GM12878 (cell line): Measurements from ENCODE around the gene SLC4A5.

Source experiments
- CBX3 ChIP-seq: fragments of 200-600 bp; sonication (generic); IDR thresholded peaks from 2 replicates; pipeline ENCODE4 v1.6.1; 2016; ENCODE audit warnings: low read depth, borderline replicate concordance
- CEBPB ChIP-seq, 2 experiments: fragments of 150-350 bp in 1 of 2; IDR thresholded peaks; 2 replicates each; pipeline ENCODE4 v1.6.1; 2012 to 2014; ENCODE audit warnings: low read depth in 2 of 2, low read length in 2 of 2, borderline replicate concordance in 1 of 2, inconsistent platforms in 1 of 2
- CTCF ChIP-seq, 3 experiments: IDR thresholded peaks in 2 of 3; conservative IDR thresholded peaks in 1 of 3; 2 replicates each; pipeline ENCODE4 v1.5.1; 2011; ENCODE audit warnings: low read depth in 3 of 3, low read length in 3 of 3, mild to moderate bottlenecking in 3 of 3, control low read depth in 2 of 3, moderate library complexity in 2 of 3, inconsistent platforms in 1 of 3, mixed read lengths in 1 of 3; ENCODE audit not compliant: control insufficient read depth in 2 of 3, insufficient read depth in 1 of 3; ENCODE audit errors: extremely low read depth in 1 of 3
- DPF2 ChIP-seq: fragments of 450-650 bp; IDR thresholded peaks from 2 replicates; pipeline ENCODE4 v1.6.1; 2017; ENCODE audit warnings: mild to moderate bottlenecking
- GABPA ChIP-seq: IDR thresholded peaks from 2 replicates; pipeline ENCODE4 v1.6.1; 2014; ENCODE audit warnings: antibody characterized with exemption, low read depth, mild to moderate bottlenecking, inconsistent platforms
- JUND ChIP-seq: IDR thresholded peaks from 2 replicates; pipeline ENCODE4 v1.6.1; 2012; ENCODE audit warnings: low read depth, mild to moderate bottlenecking, low read length, improper control_type of control experiment, moderate library complexity
- MXI1 ChIP-seq: fragments of 150-350 bp; IDR thresholded peaks from 2 replicates; pipeline ENCODE4 v1.6.1; 2011; ENCODE audit warnings: low read depth, mild to moderate bottlenecking, inconsistent platforms, low read length, improper control_type of control experiment
- POLR2A ChIP-seq: IDR thresholded peaks from 2 replicates; pipeline ENCODE4 v1.6.1; 2011; ENCODE audit warnings: low read depth, mild to moderate bottlenecking, low read length
- POLR2AphosphoS2 ChIP-seq: IDR thresholded peaks from 2 replicates; pipeline ENCODE4 v1.6.1; 2011; ENCODE audit warnings: low read depth, mild to moderate bottlenecking, low read length, improper control_type of control experiment, moderate library complexity
- POLR2AphosphoS5 ChIP-seq: IDR thresholded peaks from 2 replicates; pipeline ENCODE4 v1.6.1; 2011; ENCODE audit warnings: mild to moderate bottlenecking, low read length, inconsistent platforms
- SIX5 ChIP-seq: IDR thresholded peaks from 2 replicates; pipeline ENCODE4 v1.6.1; 2011; ENCODE audit warnings: mild to moderate bottlenecking, low read depth, low read length, moderate library complexity; ENCODE audit not compliant: severe bottlenecking
- STAT3 ChIP-seq: IDR thresholded peaks from 2 replicates; pipeline ENCODE4 v1.6.1; 2011; ENCODE audit warnings: low read depth, low read length, improper control_type of control experiment
- TBL1XR1 ChIP-seq: IDR thresholded peaks from 2 replicates; pipeline ENCODE4 v1.6.1; 2012; ENCODE audit warnings: low read depth, low read length, improper control_type of control experiment
- USF1 ChIP-seq: IDR thresholded peaks from 2 replicates; pipeline ENCODE4 v1.6.1; 2011; ENCODE audit warnings: borderline replicate concordance, low read depth, mild to moderate bottlenecking, moderate library complexity, mixed read lengths, low read length; ENCODE audit not compliant: insufficient read depth; ENCODE audit errors: extremely low read length

GRCh38 chr2:74390606-74391005, 47.4 kb upstream of the SLC4A5 start:
- no peak for TF ChIP-seq CTCF (IDR thresholded peaks at IDR 0.05 in 2 of 3, conservative IDR thresholded peaks at IDR 0.05 in 1 of 3; ENCODE audit: control insufficient read depth in 2 of 3, extremely low read depth in 1 of 3, insufficient read depth in 1 of 3, low read depth in 3 of 3, low read length in 3 of 3)
- no peak for TF ChIP-seq SIX5
- no peak for TF ChIP-seq USF1
- no peak for TF ChIP-seq POLR2A
- no peak for TF ChIP-seq POLR2AphosphoS2
- TF ChIP-seq POLR2AphosphoS5, result no peak
- no peak for TF ChIP-seq DPF2
- no peak for TF ChIP-seq CBX3
- no peak for TF ChIP-seq TBL1XR1
- no peak for TF ChIP-seq MXI1
- no peak for TF ChIP-seq CEBPB (IDR thresholded peaks at IDR 0.05; ENCODE audit: borderline replicate concordance in 1 of 2, low read depth in 2 of 2, low read length in 2 of 2)
- no peak for TF ChIP-seq GABPA
- TF ChIP-seq JUND, result no peak
- TF ChIP-seq STAT3, result no peak
